MM.1S (cell line): ENCODE data around the gene SNX5.

Experiments used
- DNase-seq: peaks from one replicate; pipeline ENCODE4 v3.0.0-alpha.2; 2015
- H2AFZ ChIP-seq: fragments of 300-600 bp; sonication (generic); 2 replicates; pipeline ENCODE4 v1.6.0; 2016; ENCODE audit warnings: antibody characterized with exemption, low read length
- H3F3A ChIP-seq: fragments of 300-600 bp; sonication (generic); 2 replicates; pipeline ENCODE4 v1.6.1; 2016; ENCODE audit warnings: mild to moderate bottlenecking, antibody characterized with exemption, low read length, moderate library complexity, mixed read lengths; ENCODE audit not compliant: insufficient read depth
- H3K27ac ChIP-seq: fragments of 300-600 bp; sonication (generic); 2 replicates; pipeline ENCODE4 v1.5.1; 2016; ENCODE audit warnings: mild to moderate bottlenecking, low read length
- H3K27me3 ChIP-seq: fragments of 300-600 bp; sonication (generic); replicated peaks from 2 replicates; pipeline ENCODE4 v1.6.0; 2016; ENCODE audit warnings: low read length; ENCODE audit not compliant: insufficient read depth
- H3K36me3 ChIP-seq: fragments of 300-600 bp; sonication (generic); replicated peaks from 2 replicates; pipeline ENCODE4 v1.6.1; 2016; ENCODE audit warnings: mild to moderate bottlenecking, low read length, mixed read lengths; ENCODE audit not compliant: insufficient read depth
- H3K4me1 ChIP-seq: fragments of 300-600 bp; sonication (generic); 2 replicates; pipeline ENCODE4 v1.6.1; 2016; ENCODE audit warnings: low read length, mixed read lengths
- H3K4me2 ChIP-seq: fragments of 300-600 bp; sonication (generic); 2 replicates; pipeline ENCODE4 v1.6.0; 2016; ENCODE audit warnings: low read depth, low read length
- H3K4me3 ChIP-seq: fragments of 300-600 bp; sonication (generic); 2 replicates; pipeline ENCODE4 v1.5.1; 2016; ENCODE audit warnings: low read length, mixed read lengths
- H3K79me2 ChIP-seq: fragments of 300-600 bp; sonication (generic); 2 replicates; pipeline ENCODE4 v1.6.1; 2016; ENCODE audit warnings: mixed run types, low read length, mixed read lengths
- H3K9ac ChIP-seq: fragments of 300-600 bp; sonication (generic); 2 replicates; pipeline ENCODE4 v1.6.1; 2016; ENCODE audit warnings: low read length, mixed read lengths
- H3K9me2 ChIP-seq: fragments of 300-600 bp; sonication (generic); replicated peaks from 2 replicates; pipeline ENCODE4 v1.6.1; 2016; ENCODE audit warnings: mild to moderate bottlenecking, low read length, mixed read lengths; ENCODE audit not compliant: insufficient read depth
- H3K9me3 ChIP-seq: fragments of 300-600 bp; sonication (generic); replicated peaks from 2 replicates; pipeline ENCODE4 v1.6.1; 2016; ENCODE audit warnings: mild to moderate bottlenecking, low read length, mixed read lengths; ENCODE audit not compliant: insufficient read depth
- H4K20me1 ChIP-seq: fragments of 300-600 bp; sonication (generic); 2 replicates; pipeline ENCODE4 v1.6.1; 2016; ENCODE audit warnings: mild to moderate bottlenecking, low read length, moderate library complexity, mixed read lengths; ENCODE audit not compliant: insufficient read depth
- EZH2 ChIP-seq: fragments of 300-600 bp; sonication (generic); optimal IDR thresholded peaks from 2 replicates; pipeline ENCODE3; 2017; ENCODE audit warnings: low read depth, mild to moderate bottlenecking, antibody characterized with exemption, low read length, mixed read lengths
- EZH2phosphoT487 ChIP-seq: fragments of 300-600 bp; sonication (generic); IDR thresholded peaks from 2 replicates; pipeline ENCODE4 v1.6.1; 2018; ENCODE audit warnings: antibody characterized with exemption, low read length
- TF ChIP-seq, protein P1 (sequence below): fragments of 300-600 bp; sonication (generic); IDR thresholded peaks from 2 replicates; pipeline ENCODE4 v1.5.1; 2016; ENCODE audit warnings: antibody characterized with exemption, low read length, mixed read lengths

The SNX5 gene

DNA sequence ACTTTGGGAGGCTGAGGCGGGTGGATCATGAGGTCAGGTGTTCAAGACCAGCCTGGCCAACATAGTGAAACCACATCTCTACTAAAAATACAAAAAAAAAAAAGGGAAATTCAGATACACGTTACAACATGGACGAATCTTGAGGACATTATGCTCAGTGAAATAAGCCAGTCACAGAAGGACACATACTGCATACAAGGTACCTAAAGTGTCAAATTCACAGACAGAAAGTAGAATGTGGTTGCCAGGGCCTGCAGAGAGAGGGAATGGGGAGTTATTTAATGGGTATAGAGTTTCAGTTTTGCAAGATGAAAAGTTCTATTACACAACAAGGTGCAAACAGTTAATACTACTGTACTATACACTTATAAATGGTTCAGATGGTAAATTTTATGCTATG lies 75.1 kb downstream of the SNX5 start:
- H3K36me3 ChIP-seq = no peaks in the 10 kb centered on the region
- peak; percentile 71 for DNase-seq
- H3F3A ChIP-seq = peaks cover 10% of the 10 kb centered on the region
- H3K27me3 ChIP-seq = no peaks in the 10 kb centered on the region
- H3K4me1 ChIP-seq = peaks cover 33% of the 10 kb centered on the region
- H3K9ac ChIP-seq = no peak overlapping the region
- H4K20me1 ChIP-seq = no peaks in the 10 kb centered on the region
- H3K9me3 ChIP-seq = no peaks in the 10 kb centered on the region
- H3K4me3 ChIP-seq = no peak overlapping the region
- H3K27ac ChIP-seq = no peak overlapping the region
- H3K9me2 ChIP-seq = no peaks in the 10 kb centered on the region
- TF ChIP-seq, protein P1, sequence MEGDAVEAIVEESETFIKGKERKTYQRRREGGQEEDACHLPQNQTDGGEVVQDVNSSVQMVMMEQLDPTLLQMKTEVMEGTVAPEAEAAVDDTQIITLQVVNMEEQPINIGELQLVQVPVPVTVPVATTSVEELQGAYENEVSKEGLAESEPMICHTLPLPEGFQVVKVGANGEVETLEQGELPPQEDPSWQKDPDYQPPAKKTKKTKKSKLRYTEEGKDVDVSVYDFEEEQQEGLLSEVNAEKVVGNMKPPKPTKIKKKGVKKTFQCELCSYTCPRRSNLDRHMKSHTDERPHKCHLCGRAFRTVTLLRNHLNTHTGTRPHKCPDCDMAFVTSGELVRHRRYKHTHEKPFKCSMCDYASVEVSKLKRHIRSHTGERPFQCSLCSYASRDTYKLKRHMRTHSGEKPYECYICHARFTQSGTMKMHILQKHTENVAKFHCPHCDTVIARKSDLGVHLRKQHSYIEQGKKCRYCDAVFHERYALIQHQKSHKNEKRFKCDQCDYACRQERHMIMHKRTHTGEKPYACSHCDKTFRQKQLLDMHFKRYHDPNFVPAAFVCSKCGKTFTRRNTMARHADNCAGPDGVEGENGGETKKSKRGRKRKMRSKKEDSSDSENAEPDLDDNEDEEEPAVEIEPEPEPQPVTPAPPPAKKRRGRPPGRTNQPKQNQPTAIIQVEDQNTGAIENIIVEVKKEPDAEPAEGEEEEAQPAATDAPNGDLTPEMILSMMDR = no peak
- TF ChIP-seq EZH2phosphoT487 (no peak), EZH2 (no peak)
- H2AFZ ChIP-seq = no peak overlapping the region
- H3K79me2 ChIP-seq = peaks cover 5% of the 10 kb centered on the region; the same call in 1 of the 2 replicates
- peak overlapping the region; percentile 70 for H3K4me2 ChIP-seq

DNA sequence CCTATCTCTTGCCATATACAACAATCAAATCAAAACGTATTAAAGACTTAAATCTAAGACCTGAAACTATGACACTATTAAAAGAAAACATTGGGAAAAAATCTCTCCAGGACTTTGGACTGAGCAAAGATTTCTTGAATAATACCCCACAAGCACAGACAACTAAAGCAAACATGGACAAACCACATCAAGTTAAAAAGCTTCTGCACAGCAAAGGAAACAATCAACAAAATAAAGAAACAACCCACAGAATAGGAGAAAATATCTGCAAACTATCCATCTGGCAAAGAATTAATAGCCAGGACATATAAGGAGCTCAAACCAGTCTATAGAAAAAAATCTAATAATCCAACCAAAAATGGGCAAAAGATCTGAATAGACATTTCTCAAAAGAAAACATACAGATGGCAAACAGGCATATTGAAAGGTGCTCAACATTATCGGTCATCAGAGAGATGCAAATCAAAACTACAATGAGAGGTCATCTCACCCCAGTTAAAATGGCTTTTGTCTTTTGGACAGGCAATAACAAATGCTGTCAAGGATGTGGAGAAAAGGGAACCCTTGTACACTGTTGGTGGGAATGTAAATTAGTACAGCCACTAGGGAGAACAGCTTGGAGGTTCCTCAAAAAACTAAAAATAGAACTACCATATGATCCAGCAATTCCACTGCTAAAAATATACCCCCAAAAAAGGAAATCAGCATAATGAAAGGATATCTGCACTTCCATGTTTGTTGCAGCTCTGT lies 76.2 kb downstream of the SNX5 start:
- no peak for TF ChIP-seq EZH2phosphoT487
- TF ChIP-seq EZH2 = no peak
- TF ChIP-seq, protein P1 = no peak
- no peaks in the 10 kb centered on the region for H3K27me3 ChIP-seq
- H3K79me2 ChIP-seq = peaks cover 5% of the 10 kb centered on the region; the same call in 1 of the 2 replicates
- H3K27ac ChIP-seq = no peak overlapping the region
- no peaks in the 10 kb centered on the region for H3K9me3 ChIP-seq
- no peak overlapping the region for H3K4me3 ChIP-seq
- H3K9ac ChIP-seq = no peak overlapping the region
- H3K36me3 ChIP-seq = no peaks in the 10 kb centered on the region
- H3F3A ChIP-seq = peaks cover 10% of the 10 kb centered on the region
- H3K4me2 ChIP-seq = no peak overlapping the region
- H3K4me1 ChIP-seq = peaks cover 28% of the 10 kb centered on the region
- no peak overlapping the region for H2AFZ ChIP-seq
- DNase-seq = no peak
- no peaks in the 10 kb centered on the region for H4K20me1 ChIP-seq
- H3K9me2 ChIP-seq = no peaks in the 10 kb centered on the region
